Stimulated activated CD8-positive, alpha-beta memory T cell treated with anti-CD3 and anti-CD28 coated beads, Interleukin-15, amount 100 ng/mL, for 48 hours (primary cell): Measurements from ENCODE around the gene PCSK9.
"Not testable (repeated sequence)": the region's sequence is repeated elsewhere in the genome, so short reads cannot be mapped to it uniquely, and the experiment has no call there.

Experiments
- DNase-seq, 2 donors: peaks; one replicate each; pipeline ENCODE4 v3.0.0-alpha.2; 2020; ENCODE audit warnings: low read depth in 2 of 2

The PCSK9 gene

GRCh38 chr1:55079651-55080050 lies 40.3 kb downstream of the PCSK9 start:
- DNase-seq, result no peak

DNA sequence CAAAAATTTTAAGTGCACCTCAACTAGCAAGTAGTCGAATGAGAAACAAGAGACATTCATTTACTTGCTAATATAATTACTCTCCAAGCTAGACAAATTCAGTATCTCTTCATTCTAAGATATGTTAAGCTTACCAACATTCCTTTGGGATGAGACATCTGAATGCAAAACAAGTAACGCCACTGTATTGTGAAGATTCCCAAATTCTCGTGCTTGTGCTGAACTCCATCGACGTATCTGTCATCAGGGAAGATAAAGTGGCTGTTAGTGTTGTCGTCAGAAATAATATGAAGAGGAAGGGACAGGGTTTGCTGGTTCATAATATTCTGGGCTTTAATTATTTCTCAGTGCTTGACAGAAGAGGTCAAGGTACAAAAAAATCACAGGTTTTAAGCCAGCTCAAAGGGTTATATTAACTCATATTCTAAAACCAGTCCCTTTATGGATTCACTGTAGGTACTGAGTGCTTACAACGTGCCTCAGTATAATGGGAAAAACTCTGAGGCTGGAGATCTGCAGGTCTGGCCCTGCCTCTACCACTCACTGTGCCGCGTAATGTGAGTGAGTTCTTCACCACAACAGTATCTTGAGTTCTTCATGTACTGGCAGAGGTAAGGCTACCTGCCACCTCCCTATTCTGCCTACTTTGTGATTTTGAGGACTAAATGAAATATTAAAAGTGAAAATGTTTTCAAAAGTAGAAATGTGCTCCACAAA lies 42.0 kb downstream of the PCSK9 start:
- DNase-seq, result no peak

GRCh38 chr1:55081905-55082296 lies 42.6 kb downstream of the PCSK9 start:
- no peak for DNase-seq

DNA sequence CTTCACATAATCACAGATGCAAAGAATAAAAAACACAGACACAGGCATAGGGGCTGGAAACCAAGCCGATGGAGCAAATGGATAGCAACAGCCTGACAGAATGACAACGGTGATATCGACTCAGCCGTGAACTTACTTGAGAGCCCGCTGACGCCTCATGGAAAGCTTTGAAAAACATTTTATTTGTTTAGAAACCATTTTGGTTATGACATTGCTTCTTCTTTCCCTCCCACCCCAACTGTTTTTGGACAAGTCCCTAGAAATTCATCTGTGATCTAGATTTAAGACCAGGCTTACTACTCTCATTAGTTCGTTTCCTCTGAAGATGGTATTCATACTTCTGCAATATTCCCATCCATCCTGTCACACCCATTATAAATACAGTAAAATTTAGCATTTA lies 44.9 kb downstream of the PCSK9 start:
- no peak for DNase-seq

DNA sequence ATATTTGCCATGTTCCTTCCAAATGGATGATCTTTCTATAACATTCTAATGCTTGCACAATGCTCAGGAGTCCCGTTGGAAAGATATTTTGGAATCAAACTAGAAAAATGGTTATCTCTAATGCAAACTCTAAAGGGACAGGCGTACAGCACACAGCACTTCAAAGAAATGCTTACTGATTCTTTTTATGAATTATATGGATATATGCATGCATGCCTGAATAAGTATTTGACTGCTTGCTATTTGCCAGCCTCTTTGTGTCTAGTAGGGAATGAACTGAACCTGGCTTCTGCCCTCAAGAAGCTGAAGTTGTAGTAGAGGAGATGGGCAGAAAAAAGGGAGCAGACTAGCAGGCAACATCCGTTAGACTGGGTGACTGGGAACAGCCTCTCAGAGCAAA lies 48.1 kb downstream of the PCSK9 start:
- no peak for DNase-seq

GRCh38 chr1:55088413-55088812 lies 49.1 kb downstream of the PCSK9 start:
- DNase-seq, result no peak

GRCh38 chr1:55089683-55090082 lies 50.3 kb downstream of the PCSK9 start:
- no peak for DNase-seq

DNA sequence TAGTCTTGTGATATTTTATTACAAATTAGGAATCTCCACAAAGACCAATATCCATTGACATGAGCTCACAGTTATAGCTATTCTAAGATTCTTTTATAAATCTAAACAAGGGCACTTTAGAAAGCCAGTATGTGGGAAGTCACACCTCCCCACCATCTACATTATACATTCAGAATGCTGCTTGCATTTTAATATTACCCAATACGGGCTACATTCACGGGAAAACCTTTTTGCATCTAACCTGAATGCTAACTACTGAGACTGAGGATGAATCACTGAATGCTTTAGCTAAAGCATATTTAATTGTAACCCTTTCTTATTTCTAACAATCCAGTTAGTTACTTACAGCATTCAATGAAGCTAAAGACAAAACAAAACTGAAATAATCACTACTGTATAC lies 53.1 kb downstream of the PCSK9 start:
- DNase-seq, result no peak

- DNase-seq, result no peak
Measured at GRCh38 chr1:55095095-55095494, 55.7 kb downstream of the PCSK9 start.

GRCh38 chr1:55103891-55104290 lies 64.5 kb downstream of the PCSK9 start:
- DNase-seq, result no peak

- no peak for DNase-seq
Measured at GRCh38 chr1:55107101-55107500, 67.8 kb downstream of the PCSK9 start.

DNA sequence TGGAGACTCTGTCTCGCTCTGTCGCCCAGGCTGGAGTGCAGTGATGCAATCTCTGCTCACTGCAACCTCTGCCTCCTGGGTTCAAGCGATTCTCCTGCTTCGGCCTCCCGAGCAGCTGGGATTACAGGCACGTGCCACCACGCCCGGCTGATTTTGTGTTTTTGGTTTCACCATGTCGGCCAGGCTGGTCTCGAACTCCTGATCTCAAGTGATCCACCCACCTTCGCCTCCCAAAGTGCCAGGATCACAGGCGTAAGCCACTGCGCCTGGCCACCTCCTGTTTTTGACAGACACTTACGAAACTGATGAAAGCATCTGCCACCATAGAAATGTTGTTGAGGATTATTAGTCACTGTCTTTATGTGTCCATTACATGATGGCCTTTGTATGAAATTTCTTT lies 69.7 kb downstream of the PCSK9 start:
- not testable (repeated sequence) for DNase-seq
